Neural crest cell (in vitro differentiated cells): ENCODE results near the gene MYMK. TPM values are rescaled to one million over a fixed set of nuclear protein-coding genes. Genes with fewer than 3 reads are reported as not detected.
"Not testable (repeated sequence)": the region's sequence is repeated elsewhere in the genome, so short reads cannot be mapped to it uniquely, and the experiment has no call there.

ENCODE experiments used
- DNase-seq: peaks from one replicate; pipeline ENCODE4 v3.0.0; 2021; ENCODE audit warnings: low read depth, mixed read lengths, low spot score
- H3K27ac Mint-ChIP-seq: one replicate; pipeline ENCODE4 v1.8.0; 2021; ENCODE audit warnings: mild to moderate bottlenecking, mixed read lengths; ENCODE audit not compliant: unreplicated experiment
- H3K27me3 Mint-ChIP-seq: 2 replicates; pipeline ENCODE4 v1.8.0; 2021; ENCODE audit warnings: low read depth, mild to moderate bottlenecking, mixed read lengths
- H3K36me3 Mint-ChIP-seq: 2 replicates; pipeline ENCODE4 v1.8.0; 2021; ENCODE audit warnings: low read depth, mild to moderate bottlenecking, mixed read lengths
- H3K4me1 Mint-ChIP-seq: 2 replicates; pipeline ENCODE4 v1.8.0; 2021; ENCODE audit warnings: mixed read lengths
- H3K4me3 Mint-ChIP-seq: one replicate; pipeline ENCODE4 v1.8.0; 2021; ENCODE audit warnings: mild to moderate bottlenecking, mixed read lengths
- H3K9me3 Mint-ChIP-seq: 2 replicates; pipeline ENCODE4 v1.8.0; 2021; ENCODE audit warnings: mixed read lengths
- CTCF ChIP-seq: fragments of 200-600 bp; sonication (generic); conservative IDR thresholded peaks from 2 replicates; pipeline ENCODE4 v1.5.0; 2021; ENCODE audit warnings: antibody characterized with exemption, mild to moderate bottlenecking
- total RNA-seq: library from RNA; stranded (reverse); gene quantifications from 2 replicates; pipeline ENCODE4 v1.2.1, GENCODE V29; 2021

Gene MYMK
- total RNA-seq, 1 donor from 2014 or later: not detected

DNA sequence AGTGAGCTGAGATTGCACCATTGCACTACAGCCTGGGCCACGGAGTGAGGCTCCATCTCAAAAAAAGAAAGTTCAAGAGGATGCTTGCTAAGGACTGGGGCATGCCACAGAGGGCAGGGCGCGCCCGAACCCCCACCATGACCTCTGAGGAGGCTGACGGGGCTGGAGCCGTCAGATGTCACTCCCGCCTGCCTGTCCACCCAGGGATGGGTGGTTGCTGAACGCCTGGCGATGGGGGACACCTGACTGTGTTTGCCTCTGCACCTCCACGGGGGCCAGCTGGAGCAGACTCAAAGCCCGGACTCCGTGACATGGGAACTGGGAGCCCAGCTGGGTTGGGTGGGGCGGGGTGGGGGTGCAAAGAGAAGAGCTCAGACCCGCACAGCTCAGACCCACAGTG, 41.6 kb upstream of the MYMK start:
- Mint-ChIP-seq H3K27ac (no peak overlapping the region), H3K36me3 (no peaks in the 10 kb centered on the region), H3K27me3 (peaks cover 9% of the 10 kb centered on the region), H3K4me3 (no peak overlapping the region), H3K4me1 (peaks cover 15% of the 10 kb centered on the region), H3K9me3 (no peaks in the 10 kb centered on the region)
- no peak for DNase-seq
- TF ChIP-seq CTCF: no peak

- H3K4me1 Mint-ChIP-seq: peaks cover 20% of the 10 kb centered on the region
- no peaks in the 10 kb centered on the region for H3K36me3 Mint-ChIP-seq
- H3K4me3 Mint-ChIP-seq: no peak overlapping the region
- no peak overlapping the region for H3K27ac Mint-ChIP-seq
- H3K27me3 Mint-ChIP-seq: peaks cover 9% of the 10 kb centered on the region
- no peak for TF ChIP-seq CTCF
- no peaks in the 10 kb centered on the region for H3K9me3 Mint-ChIP-seq
- no peak for DNase-seq
Measured at GRCh38 chr9:133564451-133565116, 39.8 kb upstream of the MYMK start.

DNA sequence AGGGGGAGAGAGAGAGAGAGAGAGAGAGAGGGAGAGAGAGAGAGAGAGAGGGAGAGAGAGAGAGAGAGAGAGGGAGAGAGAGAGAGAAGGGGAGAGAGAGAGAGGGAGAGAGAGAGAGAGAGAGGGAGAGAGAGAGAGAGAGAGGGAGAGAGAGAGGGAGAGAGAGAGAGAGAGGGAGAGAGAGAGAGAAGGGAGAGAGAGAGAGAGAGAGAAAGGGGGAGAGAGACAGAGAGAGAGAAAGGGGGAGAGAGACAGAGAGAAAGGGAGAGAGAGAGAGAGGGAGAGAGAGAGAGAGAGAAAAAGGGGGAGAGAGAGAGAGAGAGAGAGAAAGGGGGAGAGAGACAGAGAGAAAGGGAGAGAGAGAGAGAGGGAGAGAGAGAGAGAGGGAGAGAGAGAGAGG, 39.1 kb upstream of the MYMK start:
- not testable (repeated sequence) for H3K27ac Mint-ChIP-seq, H3K9me3 Mint-ChIP-seq, H3K27me3 Mint-ChIP-seq, H3K4me3 Mint-ChIP-seq, H3K36me3 Mint-ChIP-seq, DNase-seq
- H3K4me1 Mint-ChIP-seq: peaks cover 20% of the 10 kb centered on the region

GRCh38 chr9:133563291-133563796, 38.6 kb upstream of the MYMK start:
- Mint-ChIP-seq H3K27me3 (peaks cover 7% of the 10 kb centered on the region), H3K4me3 (no peak overlapping the region), H3K36me3 (no peaks in the 10 kb centered on the region), H3K27ac (no peak overlapping the region), H3K4me1 (peaks cover 23% of the 10 kb centered on the region), H3K9me3 (no peaks in the 10 kb centered on the region)
- no peak for TF ChIP-seq CTCF
- DNase-seq: no peak

DNA sequence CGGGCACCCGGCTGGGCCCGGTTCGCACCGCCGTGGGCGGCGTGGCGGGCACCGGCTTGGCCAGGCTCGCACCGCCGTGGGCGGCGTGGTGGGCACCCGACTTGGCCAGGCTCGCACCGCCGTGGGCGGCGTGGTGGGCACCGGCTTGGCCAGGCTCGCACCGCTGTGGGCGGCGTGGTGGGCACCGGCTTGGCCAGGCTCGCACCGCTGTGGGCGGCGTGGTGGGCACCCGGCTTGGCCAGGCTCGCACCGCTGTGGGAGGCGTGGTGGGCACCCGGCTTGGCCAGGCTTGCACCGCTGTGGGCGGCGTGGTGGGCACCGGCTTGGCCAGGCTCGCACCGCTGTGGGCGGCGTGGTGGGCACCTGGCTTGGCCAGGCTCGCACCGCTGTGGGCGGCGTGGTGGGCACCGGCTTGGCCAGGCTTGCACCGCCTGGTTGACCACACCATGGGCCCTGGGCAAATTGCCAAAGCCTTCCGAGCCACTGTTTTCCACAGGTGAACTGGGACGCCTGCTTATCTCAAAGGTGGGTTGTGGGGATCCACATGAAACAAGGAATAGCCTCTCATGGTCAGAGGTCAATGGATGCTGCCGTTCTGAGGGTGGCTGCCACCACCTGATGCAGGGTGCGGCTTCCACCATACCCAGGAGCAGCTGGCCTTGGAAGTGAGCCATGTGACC, 38.0 kb upstream of the MYMK start:
- no peaks in the 10 kb centered on the region for H3K9me3 Mint-ChIP-seq
- H3K27ac Mint-ChIP-seq: no peak overlapping the region
- H3K4me3 Mint-ChIP-seq: no peak overlapping the region
- H3K27me3 Mint-ChIP-seq: peaks cover 7% of the 10 kb centered on the region
- no peak for DNase-seq
- peaks cover 29% of the 10 kb centered on the region for H3K4me1 Mint-ChIP-seq
- no peaks in the 10 kb centered on the region for H3K36me3 Mint-ChIP-seq
- no peak for TF ChIP-seq CTCF

DNA sequence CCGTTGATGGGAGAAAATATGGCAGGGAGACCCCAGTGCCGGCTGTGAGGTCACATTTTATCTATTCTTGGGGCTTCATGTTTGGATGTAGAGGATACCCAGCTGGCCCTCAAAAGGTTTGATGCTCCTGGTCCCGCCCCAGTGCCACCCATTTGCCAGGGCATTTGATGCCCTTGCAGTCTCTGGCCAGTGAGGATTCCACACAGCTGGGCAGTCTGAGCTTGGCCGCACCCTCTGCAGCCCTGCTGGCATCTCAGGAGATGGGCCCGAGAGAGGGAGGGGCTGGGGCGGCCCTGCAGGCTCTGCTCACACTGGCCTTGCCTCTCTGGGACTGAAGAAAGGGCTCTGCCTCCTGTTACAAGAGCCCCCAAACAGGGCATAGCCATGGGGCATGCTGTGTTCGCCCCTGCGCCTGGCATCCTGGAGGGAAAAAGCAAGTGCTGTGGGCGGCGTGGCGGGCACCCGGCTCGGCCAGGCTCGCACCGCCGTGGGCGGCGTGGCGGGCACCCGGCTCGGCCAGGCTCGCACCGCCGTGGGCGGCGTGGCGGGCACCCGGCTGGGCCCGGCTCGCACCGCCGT, 37.3 kb upstream of the MYMK start:
- Mint-ChIP-seq H3K27me3 (peaks cover 7% of the 10 kb centered on the region), H3K27ac (no peak overlapping the region), H3K36me3 (no peaks in the 10 kb centered on the region), H3K4me1 (peaks cover 30% of the 10 kb centered on the region), H3K9me3 (no peaks in the 10 kb centered on the region), H3K4me3 (no peak overlapping the region)
- DNase-seq: no peak
- TF ChIP-seq CTCF: no peak
